BLaER1 (cell line): Measurements from ENCODE around the gene NR2F1-AS1.
"Not testable (repeated sequence)": the region's sequence is repeated elsewhere in the genome, so short reads cannot be mapped to it uniquely, and the experiment has no call there.

Experiments
- H3K27ac ChIP-seq: shearing (Covaris generic); formaldehyde crosslinking; 2 replicates; pipeline ENCODE4 v1.8.1; 2022
- H3K27me3 ChIP-seq: shearing (Covaris generic); formaldehyde crosslinking; 2 replicates; pipeline ENCODE4 v1.8.1; 2022
- H3K36me3 ChIP-seq: shearing (Covaris generic); formaldehyde crosslinking; 2 replicates; pipeline ENCODE4 v1.8.1; 2022
- H3K4me1 ChIP-seq: shearing (Covaris generic); formaldehyde crosslinking; 2 replicates; pipeline ENCODE4 v1.8.1; 2022
- H3K4me2 ChIP-seq: shearing (Covaris generic); formaldehyde crosslinking; 2 replicates; pipeline ENCODE4 v1.8.1; 2022
- H3K4me3 ChIP-seq: shearing (Covaris generic); formaldehyde crosslinking; 2 replicates; pipeline ENCODE4 v1.8.1; 2022
- H3K9ac ChIP-seq: shearing (Covaris generic); formaldehyde crosslinking; 2 replicates; pipeline ENCODE4 v1.8.1; 2022
- H3K9me3 ChIP-seq: shearing (Covaris generic); formaldehyde crosslinking; 2 replicates; pipeline ENCODE4 v1.8.1; 2022
- H4K20me1 ChIP-seq: shearing (Covaris generic); formaldehyde crosslinking; 2 replicates; pipeline ENCODE4 v1.8.1; 2022
- Cebpa-rat ChIP-seq: shearing (Covaris generic); IDR thresholded peaks from 2 replicates; pipeline ENCODE4 v1.8.1; 2022

The NR2F1-AS1 gene

GRCh38 chr5:93571114-93571949 lies 9.7 kb downstream of the NR2F1-AS1 start:
- Histone ChIP-seq H3K4me1 (no peaks in the 10 kb centered on the region), H3K4me3 (peak overlapping the region; percentile 40; the same call in 1 of the 2 replicates)

GRCh38 chr5:93570294-93571113 lies 10.5 kb downstream of the NR2F1-AS1 start:
- Histone ChIP-seq H3K4me3 (peak overlapping the region; percentile 40; the same call in 1 of the 2 replicates), H3K27ac (no peak overlapping the region), H3K9me3 (peaks cover 47% of the 10 kb centered on the region), H4K20me1 (peaks cover 28% of the 10 kb centered on the region; the same call in 1 of the 2 replicates), H3K9ac (no peak overlapping the region), H3K36me3 (no peaks in the 10 kb centered on the region), H3K4me1 (no peaks in the 10 kb centered on the region), H3K4me2 (no peak overlapping the region), H3K27me3 (peaks cover 81% of the 10 kb centered on the region)
- no peak for TF ChIP-seq Cebpa-rat

More at GRCh38 chr5:93571114-93571949, 9.7 kb downstream of the NR2F1-AS1 start:
- H3K27ac ChIP-seq: no peak overlapping the region
- no peaks in the 10 kb centered on the region for H3K36me3 ChIP-seq
- H3K9ac ChIP-seq: no peak overlapping the region
- H3K9me3 ChIP-seq: peaks cover 47% of the 10 kb centered on the region
- H3K4me2 ChIP-seq: no peak overlapping the region
- H3K27me3 ChIP-seq: peaks cover 89% of the 10 kb centered on the region
- peaks cover 36% of the 10 kb centered on the region; the same call in 1 of the 2 replicates for H4K20me1 ChIP-seq
- no peak for TF ChIP-seq Cebpa-rat

GRCh38 chr5:93569300-93570160 lies 11.5 kb downstream of the NR2F1-AS1 start:
- H3K36me3 ChIP-seq: no peaks in the 10 kb centered on the region
- H4K20me1 ChIP-seq: peaks cover 18% of the 10 kb centered on the region; the same call in 1 of the 2 replicates
- no peaks in the 10 kb centered on the region for H3K4me1 ChIP-seq
- H3K9me3 ChIP-seq: peaks cover 47% of the 10 kb centered on the region
- no peak overlapping the region for H3K9ac ChIP-seq
- no peak overlapping the region for H3K4me2 ChIP-seq
- no peak overlapping the region for H3K27ac ChIP-seq
- H3K4me3 ChIP-seq: no peak overlapping the region
- no peak for TF ChIP-seq Cebpa-rat
- peaks cover 71% of the 10 kb centered on the region for H3K27me3 ChIP-seq

- no peak overlapping the region for H3K4me2 ChIP-seq
- H3K27ac ChIP-seq: no peak overlapping the region
- H3K36me3 ChIP-seq: no peaks in the 10 kb centered on the region
- TF ChIP-seq Cebpa-rat: no peak
- no peak overlapping the region for H3K9ac ChIP-seq
- H4K20me1 ChIP-seq: no peaks in the 10 kb centered on the region; the same call in 1 of the 2 replicates
- H3K4me3 ChIP-seq: no peak overlapping the region
- H3K9me3 ChIP-seq: peaks cover 29% of the 10 kb centered on the region
- H3K4me1 ChIP-seq: no peaks in the 10 kb centered on the region
- peaks cover 50% of the 10 kb centered on the region for H3K27me3 ChIP-seq
Observed at GRCh38 chr5:93567424-93567823, 13.6 kb downstream of the NR2F1-AS1 start.

GRCh38 chr5:93566091-93566490 lies 14.9 kb downstream of the NR2F1-AS1 start:
- Histone ChIP-seq H3K36me3 (no peaks in the 10 kb centered on the region), H3K9me3 (peaks cover 16% of the 10 kb centered on the region), H3K4me3 (no peak overlapping the region), H4K20me1 (no peaks in the 10 kb centered on the region), H3K4me2 (no peak overlapping the region), H3K4me1 (no peaks in the 10 kb centered on the region), H3K27ac (no peak overlapping the region), H3K9ac (no peak overlapping the region), H3K27me3 (peaks cover 37% of the 10 kb centered on the region)
- TF ChIP-seq Cebpa-rat: no peak

GRCh38 chr5:93557021-93557604 lies 23.9 kb downstream of the NR2F1-AS1 start:
- Histone ChIP-seq H3K4me1 (no peaks in the 10 kb centered on the region), H3K9ac (no peak overlapping the region)
- TF ChIP-seq Cebpa-rat: no peak

GRCh38 chr5:93549594-93549993 lies 31.4 kb downstream of the NR2F1-AS1 start:
- H4K20me1 ChIP-seq, H3K36me3 ChIP-seq, H3K4me2 ChIP-seq: not testable (repeated sequence)

More at GRCh38 chr5:93557021-93557604, 23.9 kb downstream of the NR2F1-AS1 start:
- no peak overlapping the region for H3K27ac ChIP-seq
- H4K20me1 ChIP-seq: no peaks in the 10 kb centered on the region
- H3K4me3 ChIP-seq: no peak overlapping the region
- H3K36me3 ChIP-seq: no peaks in the 10 kb centered on the region
- H3K27me3 ChIP-seq: no peaks in the 10 kb centered on the region
- no peak overlapping the region for H3K4me2 ChIP-seq
- H3K9me3 ChIP-seq: no peaks in the 10 kb centered on the region

GRCh38 chr5:93545872-93546271 lies 35.1 kb downstream of the NR2F1-AS1 start:
- Histone ChIP-seq H3K4me2 (no peak overlapping the region), H4K20me1 (no peaks in the 10 kb centered on the region), H3K4me3 (no peak overlapping the region), H3K9me3 (no peaks in the 10 kb centered on the region), H3K27ac (no peak overlapping the region), H3K4me1 (no peaks in the 10 kb centered on the region), H3K36me3 (no peaks in the 10 kb centered on the region), H3K9ac (no peak overlapping the region), H3K27me3 (no peaks in the 10 kb centered on the region)
- no peak for TF ChIP-seq Cebpa-rat

More at GRCh38 chr5:93549594-93549993, 31.4 kb downstream of the NR2F1-AS1 start:
- not testable (repeated sequence) for H3K4me1 ChIP-seq, H3K9ac ChIP-seq, H3K27ac ChIP-seq, H3K9me3 ChIP-seq, H3K27me3 ChIP-seq, H3K4me3 ChIP-seq

GRCh38 chr5:93532370-93532769 lies 48.6 kb downstream of the NR2F1-AS1 start:
- H3K9ac ChIP-seq: no peak overlapping the region
- H3K4me1 ChIP-seq: no peaks in the 10 kb centered on the region
- H3K27me3 ChIP-seq: no peaks in the 10 kb centered on the region
- no peak overlapping the region for H3K27ac ChIP-seq
- no peak for TF ChIP-seq Cebpa-rat
- no peaks in the 10 kb centered on the region for H4K20me1 ChIP-seq
- no peak overlapping the region for H3K4me2 ChIP-seq
- H3K4me3 ChIP-seq: no peak overlapping the region
- no peaks in the 10 kb centered on the region for H3K36me3 ChIP-seq
- H3K9me3 ChIP-seq: peaks cover 8% of the 10 kb centered on the region; the same call in 1 of the 2 replicates

GRCh38 chr5:93521815-93522214 lies 59.2 kb downstream of the NR2F1-AS1 start:
- not testable (repeated sequence) for H3K27ac ChIP-seq, H3K36me3 ChIP-seq, H3K4me2 ChIP-seq, H4K20me1 ChIP-seq, H3K4me1 ChIP-seq, H3K27me3 ChIP-seq, H3K4me3 ChIP-seq, H3K9ac ChIP-seq
- H3K9me3 ChIP-seq: peaks cover 14% of the 10 kb centered on the region; the same call in 1 of the 2 replicates
